IMR-90 (cell line): ENCODE results near the gene SLC16A4. TPM values are rescaled to one million over a fixed set of nuclear protein-coding genes. Genes with fewer than 3 reads are reported as not detected.
A peak's percentile ranks its signal among the peaks of the same experiment; 100 is the strongest.

Experiments
- ATAC-seq: fragments of 200-7000 bp; cut with Tn5 transposase; 2 replicates; pipeline ENCODE4 v1.9.1; 2020; ENCODE audit warnings: low read depth, mild to moderate bottlenecking, moderate library complexity
- BruUV-seq: library from RNA; stranded (reverse); fragments of 400-500 nt; replicated peaks from 2 replicates; lab custom pipeline; 2021; lab: Mats Ljungman, UMichigan
- CTCF ChIA-PET: fragments of 300-600 bp; formaldehyde crosslinking; extraction: SDS; loops from one replicate; lab custom pipeline; 2021; ENCODE audit warnings: antibody characterized with exemption; lab: Yijun Ruan, JAX
- POLR2A ChIA-PET: fragments of 300-600 bp; sonication (Branson Sonifier 250); formaldehyde crosslinking; loops from one replicate; lab custom pipeline; 2022; ENCODE audit warnings: antibody characterized with exemption; ENCODE audit not compliant: unreplicated experiment; lab: Charles Lee
- DNase-seq: peaks from one replicate; pipeline ENCODE4 v3.0.0; 2013
- H2AFZ ChIP-seq: replicated peaks from 2 replicates; pipeline ENCODE3; 2013; ENCODE audit warnings: low read length, mild to moderate bottlenecking; ENCODE audit not compliant: poor library complexity
- H2AK5ac ChIP-seq: 2 replicates; pipeline ENCODE4 v1.6.1; 2013; ENCODE audit warnings: low read depth, low read length, inconsistent platforms
- H2AK9ac ChIP-seq: replicated peaks from 2 replicates; pipeline ENCODE3; 2013; ENCODE audit warnings: mild to moderate bottlenecking, low read depth, low read length, moderate library complexity; ENCODE audit not compliant: poor library complexity
- H2BK120ac ChIP-seq: 2 replicates; pipeline ENCODE4 v1.6.1; 2013; ENCODE audit warnings: low read depth, low read length, inconsistent platforms
- H2BK15ac ChIP-seq: 3 replicates; pipeline ENCODE4 v1.6.1; 2013; ENCODE audit warnings: low read depth, low read length, inconsistent platforms
- H2BK20ac ChIP-seq: 2 replicates; pipeline ENCODE4 v1.6.1; 2013; ENCODE audit warnings: low read depth, mild to moderate bottlenecking, inconsistent platforms, low read length, moderate library complexity
- H2BK5ac ChIP-seq: 2 replicates; pipeline ENCODE4 v1.6.1; 2013; ENCODE audit warnings: mild to moderate bottlenecking, low read depth, low read length, inconsistent platforms; ENCODE audit not compliant: poor library complexity, severe bottlenecking
- H3K14ac ChIP-seq: replicated peaks from 2 replicates; pipeline ENCODE4 v1.6.1; 2013; ENCODE audit warnings: low read depth, low read length, inconsistent platforms
- H3K18ac ChIP-seq: 2 replicates; pipeline ENCODE4 v1.6.1; 2013; ENCODE audit warnings: low read depth, low read length, control low read depth
- H3K23ac ChIP-seq: 2 replicates; pipeline ENCODE4 v1.6.1; 2013; ENCODE audit warnings: low read depth, low read length, inconsistent platforms
- H3K27ac ChIP-seq: 2 replicates; pipeline ENCODE4 v1.5.1; 2013; ENCODE audit warnings: mild to moderate bottlenecking, control low read depth, low read length; ENCODE audit not compliant: insufficient read depth
- H3K27me3 ChIP-seq: 2 replicates; pipeline ENCODE4 v1.6.1; 2013; ENCODE audit warnings: low read length; ENCODE audit not compliant: control insufficient read depth, insufficient read depth
- H3K36me3 ChIP-seq: 2 replicates; pipeline ENCODE4 v1.6.1; 2013; ENCODE audit warnings: low read length, mixed read lengths; ENCODE audit not compliant: control insufficient read depth, insufficient read depth
- H3K4ac ChIP-seq: 2 replicates; pipeline ENCODE4 v1.6.1; 2013; ENCODE audit warnings: low read depth, low read length, inconsistent platforms
- H3K4me1 ChIP-seq: 2 replicates; pipeline ENCODE4 v1.6.1; 2013; ENCODE audit warnings: low read length, mixed read lengths; ENCODE audit not compliant: control insufficient read depth, insufficient read depth
- H3K4me2 ChIP-seq: 2 replicates; pipeline ENCODE4 v1.6.1; 2013; ENCODE audit warnings: low read depth, mild to moderate bottlenecking, control low read depth, low read length, moderate library complexity
- H3K4me3 ChIP-seq: 2 replicates; pipeline ENCODE4 v1.5.1; 2013; ENCODE audit warnings: low read depth, mild to moderate bottlenecking, control low read depth, low read length, moderate library complexity; ENCODE audit not compliant: insufficient read depth
- H3K56ac ChIP-seq: 2 replicates; pipeline ENCODE4 v1.6.1; 2013; ENCODE audit warnings: low read length, inconsistent platforms; ENCODE audit not compliant: insufficient read depth; ENCODE audit errors: extremely low read depth
- H3K79me1 ChIP-seq, 2 experiments: 2 replicates each; pipeline ENCODE4 v1.6.1; 2013; ENCODE audit warnings: low read length in 2 of 2, inconsistent platforms in 1 of 2, low read depth in 1 of 2
- H3K9ac ChIP-seq: 2 replicates; pipeline ENCODE4 v1.6.1; 2013; ENCODE audit warnings: low read depth, low read length, control low read depth
- H3K9me1 ChIP-seq: 2 replicates; pipeline ENCODE4 v1.6.1; 2013; ENCODE audit warnings: low read length, inconsistent platforms; ENCODE audit not compliant: insufficient read depth
- H3K9me3 ChIP-seq: 2 replicates; pipeline ENCODE4 v1.6.1; 2013; ENCODE audit warnings: low read length; ENCODE audit not compliant: control insufficient read depth, insufficient read depth
- H4K20me1 ChIP-seq: 2 replicates; pipeline ENCODE4 v1.6.1; 2013; ENCODE audit warnings: low read length, inconsistent platforms; ENCODE audit not compliant: insufficient read depth
- H4K5ac ChIP-seq: 2 replicates; pipeline ENCODE4 v1.6.1; 2013; ENCODE audit warnings: mild to moderate bottlenecking, low read depth, low read length, control low read depth
- H4K8ac ChIP-seq, 2 experiments: 2 replicates each; pipeline ENCODE4 v1.6.1; 2013; ENCODE audit warnings: low read depth in 2 of 2, low read length in 2 of 2, control low read depth in 1 of 2, inconsistent platforms in 1 of 2
- H4K91ac ChIP-seq: 2 replicates; pipeline ENCODE4 v1.6.1; 2013; ENCODE audit warnings: low read depth, low read length, inconsistent platforms; ENCODE audit not compliant: insufficient read depth
- CEBPB ChIP-seq: IDR thresholded peaks from 2 replicates; pipeline ENCODE4 v1.6.1; 2012; ENCODE audit warnings: low read depth, low read length, improper control_type of control experiment
- CHD1 ChIP-seq: IDR thresholded peaks from 2 replicates; pipeline ENCODE4 v1.6.1; 2012; ENCODE audit warnings: low read depth, low read length, improper control_type of control experiment
- CTCF ChIP-seq: conservative IDR thresholded peaks from 2 replicates; pipeline ENCODE4 v1.5.1; 2012; ENCODE audit warnings: mild to moderate bottlenecking, low read depth, low read length, improper control_type of control experiment
- ELK1 ChIP-seq: fragments of 150-350 bp; IDR thresholded peaks from 2 replicates; pipeline ENCODE4 v1.6.1; 2016; ENCODE audit warnings: low read depth, mild to moderate bottlenecking, low read length, moderate library complexity, borderline replicate concordance
- FOS ChIP-seq: fragments of 150-350 bp; IDR thresholded peaks from 2 replicates; pipeline ENCODE4 v1.6.1; 2016; ENCODE audit warnings: low read depth, low read length
- MAFK ChIP-seq: IDR thresholded peaks from 2 replicates; pipeline ENCODE4 v1.6.1; 2012; ENCODE audit warnings: low read depth, low read length, improper control_type of control experiment
- MAZ ChIP-seq: IDR thresholded peaks from 2 replicates; pipeline ENCODE4 v1.6.1; 2012; ENCODE audit warnings: low read depth, mild to moderate bottlenecking, low read length, improper control_type of control experiment, moderate library complexity, borderline replicate concordance
- NFE2L2 ChIP-seq: fragments of 150-350 bp; IDR thresholded peaks from 2 replicates; pipeline ENCODE4 v1.6.1; 2016; ENCODE audit warnings: low read depth, mild to moderate bottlenecking, low read length
- POLR2A ChIP-seq: IDR thresholded peaks from 2 replicates; pipeline ENCODE4 v1.6.1; 2012; ENCODE audit warnings: mild to moderate bottlenecking, low read depth, low read length
- RAD21 ChIP-seq: IDR thresholded peaks from 2 replicates; pipeline ENCODE4 v1.6.1; 2012; ENCODE audit warnings: low read length, improper control_type of control experiment
- RCOR1 ChIP-seq: IDR thresholded peaks from 2 replicates; pipeline ENCODE4 v1.6.1; 2012; ENCODE audit warnings: mild to moderate bottlenecking, low read length, improper control_type of control experiment; ENCODE audit not compliant: insufficient replicate concordance
- RFX5 ChIP-seq: IDR thresholded peaks from 2 replicates; pipeline ENCODE4 v1.8.0; 2012; ENCODE audit warnings: low read depth, mild to moderate bottlenecking, low read length, moderate library complexity
- SMC3 ChIP-seq: fragments of 150-350 bp; IDR thresholded peaks from 2 replicates; pipeline ENCODE4 v1.6.1; 2016; ENCODE audit warnings: low read depth, mild to moderate bottlenecking, antibody characterized with exemption, low read length, moderate library complexity
- USF2 ChIP-seq: fragments of 150-350 bp; IDR thresholded peaks from 2 replicates; pipeline ENCODE4 v1.6.1; 2017; ENCODE audit warnings: mild to moderate bottlenecking, antibody characterized with exemption, low read length, low read depth
- WGBS, 2 experiments: methylation state at CpG; one replicate each; pipeline versions ENCODE4 v1.1.5 to v1.1.7; 2013; ENCODE audit warnings: missing lambda C conversion rate in 2 of 2; ENCODE audit not compliant: insufficient read length in 1 of 2; ENCODE audit errors: extremely low coverage in 2 of 2; 5-methylcytosine and 5-hydroxymethylcytosine counted together
- dilution Hi-C: fragments of 300-500 bp; cut with HindIII; formaldehyde crosslinking; loops from one replicate; pipeline ENCODE4 v1.14.3; 2018; ENCODE audit warnings: low sequenced_read_pairs; ENCODE audit not compliant: unreplicated experiment
- in situ Hi-C: fragments of 300-500 bp; cut with MboI; formaldehyde crosslinking; loops from 3 replicates; pipeline ENCODE4 v1.14.3; 2019; ENCODE audit warnings: low sequenced_read_pairs, inconsistent platforms, mixed read lengths
- intact Hi-C: fragments of 100-400 bp; cut with micrococcal nuclease; formaldehyde crosslinking; loops from 2 replicates; pipeline ENCODE4 v1.10.0; 2022
- polyA plus RNA-seq, 3 experiments: library from polyadenylated mRNA; depleted of rRNA; stranded (reverse); fragments of >200 nt; gene quantifications; 2 replicates each; pipeline ENCODE4 v1.2.3, GENCODE V29; 2012; ENCODE audit warnings: low replicate concordance in 1 of 3
- total RNA-seq: library from RNA; depleted of rRNA; stranded (reverse); fragments of >200 nt; gene quantifications from 2 replicates; pipeline ENCODE4 v1.2.3, GENCODE V29; 2012

The SLC16A4 gene
- total and polyA plus RNA-seq, 2 of the 4 experiments (the other 2 are of a cell fraction) = 27.7 to 65.2 TPM

- TF ChIP-seq SMC3 (no peak), RAD21 (no peak)
Observed at GRCh38 chr1:110345480-110345879, 45.3 kb downstream of the SLC16A4 start (continued).

GRCh38 chr1:110344152-110344551, 46.7 kb downstream of the SLC16A4 start:
- in situ Hi-C loops (loop anchor here (5.0 kb wide), 1 partner anchor 58 kb away; no protein-coding TSS in a partner anchor), intact Hi-C loops (no loop called here), dilution Hi-C loops (no loop called here)
- no peak for DNase-seq
- H3K79me1 ChIP-seq = peaks cover 14 to 44% of the 10 kb centered on the region in 2 experiments
- no peaks in the 10 kb centered on the region for H3K27me3 ChIP-seq
- no peak overlapping the region for H3K56ac ChIP-seq
- H3K18ac ChIP-seq = no peak overlapping the region
- H2BK120ac ChIP-seq = no peak overlapping the region
- H3K36me3 ChIP-seq = peaks cover 27% of the 10 kb centered on the region
- no peak overlapping the region for H2BK20ac ChIP-seq
- ATAC-seq = no peak
- H2AK9ac ChIP-seq = no peak overlapping the region
- H3K9ac ChIP-seq = no peak overlapping the region
- no peak overlapping the region for H2BK15ac ChIP-seq
- H4K20me1 ChIP-seq = peaks cover 42% of the 10 kb centered on the region
- no peak overlapping the region for H4K91ac ChIP-seq
- no peak overlapping the region for H4K5ac ChIP-seq
- H3K9me3 ChIP-seq = no peaks in the 10 kb centered on the region
- H2AFZ ChIP-seq = no peak overlapping the region
- H3K4me3 ChIP-seq = no peak overlapping the region
- no peak overlapping the region for H2AK5ac ChIP-seq
- H4K8ac ChIP-seq = no peak overlapping the region
- H3K4me1 ChIP-seq = peaks cover 27% of the 10 kb centered on the region
- no CpG with 5 or more reads among the region's 3 CpGs for WGBS, 2 experiments
- peak overlapping the region; percentile 10 for H3K4me2 ChIP-seq
- peaks cover 20% of the 10 kb centered on the region for H3K9me1 ChIP-seq
- H2BK5ac ChIP-seq = no peak overlapping the region
- no peak overlapping the region for H3K14ac ChIP-seq
- BruUV-seq = no TSS peak
- no peak overlapping the region for H3K4ac ChIP-seq
- H3K23ac ChIP-seq = no peak overlapping the region
- CTCF ChIA-PET = interaction anchor here (1.3 kb wide), 1 partner anchor 49 kb away, joined by 4 read pairs; no protein-coding TSS in a partner anchor
- H3K27ac ChIP-seq = no peak overlapping the region
- POLR2A ChIA-PET = no interaction called here
- TF ChIP-seq RAD21 = no peak
- TF ChIP-seq FOS = no peak
- TF ChIP-seq USF2 = no peak
- TF ChIP-seq CTCF = no peak
- TF ChIP-seq CHD1 = no peak
- no peak for TF ChIP-seq MAFK
- TF ChIP-seq MAZ = no peak
- no peak for TF ChIP-seq RFX5
- no peak for TF ChIP-seq ELK1
- TF ChIP-seq POLR2A = no peak
- TF ChIP-seq RCOR1 = no peak
- TF ChIP-seq SMC3 = no peak
- no peak for TF ChIP-seq NFE2L2
- TF ChIP-seq CEBPB = no peak
